Vagina (tissue), 2 donors: Measurements from ENCODE around the gene OR5B3.

ENCODE experiments used
- POLR2A ChIP-seq, 2 donors: fragments of 450-650 bp; IDR thresholded peaks; one replicate each; pipeline ENCODE4 v1.6.1; 2017; ENCODE audit warnings: antibody characterized with exemption in 2 of 2, mild to moderate bottlenecking in 2 of 2, moderate library complexity in 2 of 2
- POLR2AphosphoS5 ChIP-seq, 2 donors: sonication (generic); formaldehyde crosslinking; IDR thresholded peaks; one replicate each; pipeline ENCODE4 v1.9.0; 2017; ENCODE audit warnings: antibody characterized with exemption in 2 of 2, mild to moderate bottlenecking in 2 of 2, low read depth in 1 of 2; ENCODE audit not compliant: insufficient read depth in 1 of 2
- TF ChIP-seq, protein P1 (sequence below), 3 experiments: fragments of 450-650 bp in 2 of 3; fragments of 200-600 bp in 1 of 3; sonication (generic) in 1 of 3; IDR thresholded peaks; one replicate each; pipeline ENCODE4 v1.5.1; 2017 to 2019; ENCODE audit warnings: antibody characterized with exemption in 3 of 3, mild to moderate bottlenecking in 2 of 3, moderate library complexity in 2 of 3

DNA sequence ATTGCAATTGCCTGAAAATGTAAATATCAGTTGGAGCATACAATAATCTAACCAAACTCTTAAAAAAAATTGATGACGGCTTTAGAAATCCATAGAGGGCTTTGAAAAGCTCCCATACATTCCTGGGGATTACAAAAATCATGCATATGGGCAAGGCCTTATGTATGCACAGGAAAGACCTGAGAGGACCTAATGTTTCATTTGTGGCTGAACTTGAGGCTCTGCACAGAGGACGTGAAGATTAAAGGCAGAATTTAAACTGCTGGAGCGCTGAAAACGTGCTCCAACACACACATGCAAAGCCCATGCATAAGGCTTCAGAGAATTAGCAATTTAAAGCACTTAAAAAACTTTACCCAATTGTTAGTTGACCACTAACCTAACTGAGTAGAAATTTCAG, 31.8 kb upstream of the OR5B3 start:
- TF ChIP-seq, protein P1, sequence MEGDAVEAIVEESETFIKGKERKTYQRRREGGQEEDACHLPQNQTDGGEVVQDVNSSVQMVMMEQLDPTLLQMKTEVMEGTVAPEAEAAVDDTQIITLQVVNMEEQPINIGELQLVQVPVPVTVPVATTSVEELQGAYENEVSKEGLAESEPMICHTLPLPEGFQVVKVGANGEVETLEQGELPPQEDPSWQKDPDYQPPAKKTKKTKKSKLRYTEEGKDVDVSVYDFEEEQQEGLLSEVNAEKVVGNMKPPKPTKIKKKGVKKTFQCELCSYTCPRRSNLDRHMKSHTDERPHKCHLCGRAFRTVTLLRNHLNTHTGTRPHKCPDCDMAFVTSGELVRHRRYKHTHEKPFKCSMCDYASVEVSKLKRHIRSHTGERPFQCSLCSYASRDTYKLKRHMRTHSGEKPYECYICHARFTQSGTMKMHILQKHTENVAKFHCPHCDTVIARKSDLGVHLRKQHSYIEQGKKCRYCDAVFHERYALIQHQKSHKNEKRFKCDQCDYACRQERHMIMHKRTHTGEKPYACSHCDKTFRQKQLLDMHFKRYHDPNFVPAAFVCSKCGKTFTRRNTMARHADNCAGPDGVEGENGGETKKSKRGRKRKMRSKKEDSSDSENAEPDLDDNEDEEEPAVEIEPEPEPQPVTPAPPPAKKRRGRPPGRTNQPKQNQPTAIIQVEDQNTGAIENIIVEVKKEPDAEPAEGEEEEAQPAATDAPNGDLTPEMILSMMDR (IDR thresholded peaks at IDR 0.05) = no peak
- no peak for TF ChIP-seq POLR2AphosphoS5 (IDR thresholded peaks at IDR 0.05; ENCODE audit: insufficient read depth in 1 of 2, low read depth in 1 of 2)
- TF ChIP-seq POLR2A (IDR thresholded peaks at IDR 0.05) = no peak
